GM21723 (cell line): ENCODE data around the gene OR6Q1.
"Not testable (repeated sequence)": the region's sequence is repeated elsewhere in the genome, so short reads cannot be mapped to it uniquely, and the experiment has no call there.

Source experiments
- ATAC-seq: cut with Tn5 transposase; IDR thresholded peaks from one replicate; pipeline ENCODE4 v1.9.1; 2021; ENCODE audit warnings: mild to moderate bottlenecking, moderate library complexity; ENCODE audit not compliant: unreplicated experiment

Gene OR6Q1

DNA sequence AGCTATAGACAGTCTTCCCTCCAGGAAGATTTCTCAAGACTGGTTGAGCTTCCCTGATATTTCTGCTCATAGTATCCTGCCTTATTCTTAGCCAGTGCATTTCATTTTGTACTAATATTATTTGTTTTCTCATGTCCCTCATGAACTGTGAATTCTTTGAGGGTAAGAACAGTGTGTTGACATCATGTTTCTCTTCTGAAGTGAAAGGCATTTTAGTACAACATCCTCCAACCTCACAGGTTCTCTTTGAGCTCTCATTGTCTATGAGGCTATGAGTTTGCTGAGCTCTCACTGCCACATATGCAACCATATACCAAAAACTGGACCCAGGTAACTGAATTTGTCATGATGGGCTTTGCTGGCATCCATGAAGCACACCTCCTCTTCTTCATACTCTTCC lies at the start of gene OR6Q1:
TSS of gene OR6Q1 (plus strand) at position 301 of the 400 bp plus-strand sequence. CDS start at position 301, 0 bp downstream.
- no peak for ATAC-seq

DNA sequence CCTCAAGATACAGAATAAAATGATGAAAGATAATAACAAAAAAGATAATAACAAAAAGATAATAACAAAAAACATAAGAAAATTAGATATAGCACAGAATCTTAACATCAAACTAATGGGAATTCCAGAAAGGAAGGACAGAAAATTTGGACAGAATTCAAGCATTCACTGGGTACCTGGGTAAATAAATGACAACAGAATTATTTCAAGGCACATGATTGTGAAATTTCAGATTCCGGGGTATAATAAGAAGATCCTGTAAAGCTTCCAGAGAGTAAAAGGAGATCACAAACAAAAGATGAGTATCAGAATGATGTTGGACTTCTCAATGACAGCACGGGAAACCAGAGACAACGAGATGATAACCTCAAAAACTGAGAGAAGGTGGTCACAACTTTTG lies 49.2 kb upstream of the OR6Q1 start:
- no peak for ATAC-seq

DNA sequence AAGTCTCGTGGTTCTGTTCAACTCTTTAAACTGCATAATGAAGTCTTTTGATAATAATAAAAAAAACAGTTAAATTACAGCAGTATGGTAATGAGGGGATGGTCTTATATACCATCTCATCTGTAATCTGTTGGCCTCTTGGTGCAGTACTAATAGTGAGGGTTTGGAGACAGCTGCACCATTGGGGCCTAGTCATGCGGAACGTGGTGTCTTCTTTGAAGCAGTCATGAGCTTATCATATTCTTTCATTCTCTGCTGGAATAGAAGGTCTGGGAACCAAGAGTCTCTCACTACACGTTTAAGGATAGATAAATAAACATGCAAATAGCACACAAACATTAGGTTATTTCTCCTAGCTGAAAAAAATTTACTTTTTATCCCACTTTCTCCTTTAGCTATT lies 48.0 kb upstream of the OR6Q1 start:
- no peak for ATAC-seq

DNA sequence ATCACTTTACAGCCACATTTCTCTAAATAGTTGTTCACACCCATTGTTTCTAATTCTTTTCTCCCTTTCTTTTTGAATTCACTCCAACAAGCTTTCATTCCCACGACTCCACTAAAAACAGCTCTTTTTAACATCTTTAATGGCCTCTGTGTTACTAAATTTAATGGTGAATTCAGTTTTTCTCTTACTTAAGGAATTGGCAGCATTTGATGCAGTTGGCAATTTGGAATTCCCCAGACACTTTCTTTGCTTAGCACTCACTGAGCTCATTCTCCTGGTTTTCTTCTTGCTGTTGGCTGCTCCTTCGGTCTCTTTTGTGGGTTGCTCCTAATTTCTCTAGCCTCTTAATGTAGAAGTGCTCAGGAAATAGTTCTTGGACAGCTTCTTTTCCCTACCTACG lies 47.6 kb upstream of the OR6Q1 start:
- no peak for ATAC-seq

DNA sequence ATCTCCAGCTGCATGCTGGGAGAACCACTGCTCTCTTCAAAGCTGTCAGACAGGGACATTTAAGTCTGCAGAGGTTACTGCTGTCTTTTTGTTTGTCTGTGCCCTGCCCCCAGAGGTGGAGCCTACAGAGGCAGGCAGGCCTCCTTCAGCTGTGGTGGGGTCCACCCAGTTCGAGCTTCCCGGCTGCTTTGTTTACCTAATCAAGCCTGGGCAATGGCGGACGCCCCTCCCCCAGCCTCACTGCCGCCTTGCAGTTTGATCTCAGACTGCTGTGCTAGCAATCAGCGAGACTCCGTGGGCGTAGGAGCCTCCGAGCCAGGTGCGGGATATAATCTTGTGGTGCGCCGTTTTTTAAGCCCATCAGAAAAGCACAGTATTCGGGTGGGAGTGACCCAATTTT lies 31.2 kb upstream of the OR6Q1 start:
- not testable (repeated sequence) for ATAC-seq

GRCh38 chr11:58000021-58000420 lies 30.7 kb upstream of the OR6Q1 start:
- not testable (repeated sequence) for ATAC-seq

DNA sequence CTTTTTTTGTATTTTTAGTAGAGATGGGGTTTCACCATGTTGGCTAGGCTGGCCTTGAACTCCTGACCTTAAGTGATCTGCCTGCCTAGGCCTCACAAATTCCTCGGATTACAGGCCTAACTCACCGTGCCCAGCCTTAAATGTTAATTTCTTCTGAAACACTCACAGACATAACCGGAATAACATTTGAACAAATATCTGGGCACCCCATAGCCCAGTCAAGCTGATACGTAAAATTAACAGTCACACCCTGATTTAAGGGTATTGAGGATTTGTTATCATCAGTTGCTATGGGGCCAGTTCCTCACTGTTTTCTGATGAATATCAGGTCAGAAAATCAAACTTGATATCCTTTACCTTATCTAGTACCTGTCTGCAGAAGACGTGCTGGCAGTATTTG lies 30.1 kb upstream of the OR6Q1 start:
- no peak for ATAC-seq

DNA sequence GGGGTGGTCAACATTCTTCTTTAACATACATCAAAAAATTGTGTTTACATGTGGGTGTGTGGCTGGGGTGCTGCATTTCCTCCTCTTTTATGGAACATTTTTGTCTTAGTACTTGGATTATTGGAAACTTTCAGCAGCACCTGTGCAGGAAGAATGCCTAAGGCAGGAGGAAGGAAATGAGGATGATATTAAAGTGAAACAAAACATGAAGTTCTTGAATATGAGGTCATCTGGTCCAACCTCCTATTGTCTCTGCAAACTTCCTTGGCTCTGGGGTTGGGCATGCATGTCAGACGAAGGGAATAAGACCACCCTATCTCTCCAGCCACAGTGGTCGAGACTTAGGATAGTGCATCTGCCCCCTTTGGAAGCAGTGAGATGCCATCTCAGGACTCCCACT lies 27.7 kb upstream of the OR6Q1 start:
- ATAC-seq, result no peak

DNA sequence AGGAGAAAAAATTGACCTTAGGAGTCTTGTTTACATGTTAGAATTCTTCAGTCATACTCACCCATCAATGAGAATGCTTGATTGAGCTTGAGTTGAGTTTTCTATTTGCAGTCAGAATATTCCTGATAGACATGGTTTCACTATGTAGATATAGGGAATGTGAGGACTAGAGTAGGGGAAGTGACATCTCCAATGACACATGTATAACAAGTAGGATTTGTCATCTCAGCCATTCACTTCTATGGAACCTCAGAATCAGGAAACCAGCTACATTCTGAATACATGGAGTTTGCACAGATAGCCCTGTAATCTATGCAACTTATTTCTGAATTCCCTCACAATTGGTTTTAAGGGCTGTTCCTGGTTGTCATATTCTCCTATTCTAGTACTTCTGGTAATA lies 27.2 kb upstream of the OR6Q1 start:
- no peak for ATAC-seq

GRCh38 chr11:58004664-58005063 lies 26.1 kb upstream of the OR6Q1 start:
- ATAC-seq, result no peak

DNA sequence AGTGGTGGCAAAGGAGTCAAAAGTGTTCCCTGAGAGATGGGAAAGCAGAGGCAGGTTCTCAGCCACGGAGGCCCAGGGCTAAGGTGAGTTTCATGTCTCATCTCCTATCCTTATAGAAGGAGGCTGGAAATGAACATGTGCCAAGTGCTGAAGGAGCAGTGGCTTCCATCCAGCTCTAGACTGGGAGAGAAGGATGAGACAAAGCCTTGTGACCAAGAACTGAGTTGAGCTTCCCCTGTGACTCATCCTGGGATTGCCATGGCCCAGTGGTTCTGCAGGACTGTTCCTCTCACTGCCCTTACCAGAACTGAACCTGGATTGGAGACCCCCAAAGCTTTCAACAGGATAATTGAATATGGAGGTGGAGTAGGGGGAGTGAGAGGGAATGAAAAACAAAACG lies 23.8 kb upstream of the OR6Q1 start:
- no peak for ATAC-seq

DNA sequence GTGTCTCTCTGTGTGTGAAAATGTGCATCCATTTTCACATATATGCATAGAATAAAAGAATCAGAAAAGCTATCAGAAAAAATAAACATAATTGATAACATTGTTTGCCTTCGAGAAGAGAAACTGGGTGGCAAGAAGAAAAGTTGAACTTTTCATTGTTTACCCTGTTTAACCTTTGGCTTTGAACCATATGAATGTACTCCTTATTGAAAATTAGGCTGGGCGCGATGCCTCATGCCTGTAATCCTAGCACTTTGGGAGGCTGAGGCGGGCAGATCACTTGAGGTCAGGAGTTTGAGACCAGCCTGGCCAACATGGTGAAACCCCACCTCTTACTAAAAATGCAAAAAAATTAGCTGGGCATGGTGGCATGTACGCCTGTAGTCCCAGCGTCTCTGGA lies 19.0 kb upstream of the OR6Q1 start:
- no peak for ATAC-seq

GRCh38 chr11:58023435-58023931 lies 7.3 kb upstream of the OR6Q1 start, which contains the start of gene OR9Q1:
OR9Q1 (plus strand) TSS chr11:58023881; CDS start chr11:58179445, 155,564 bp downstream.
- no peak for ATAC-seq

GRCh38 chr11:58024601-58025091 lies 6.1 kb upstream of the OR6Q1 start:
- ATAC-seq, result no peak

DNA sequence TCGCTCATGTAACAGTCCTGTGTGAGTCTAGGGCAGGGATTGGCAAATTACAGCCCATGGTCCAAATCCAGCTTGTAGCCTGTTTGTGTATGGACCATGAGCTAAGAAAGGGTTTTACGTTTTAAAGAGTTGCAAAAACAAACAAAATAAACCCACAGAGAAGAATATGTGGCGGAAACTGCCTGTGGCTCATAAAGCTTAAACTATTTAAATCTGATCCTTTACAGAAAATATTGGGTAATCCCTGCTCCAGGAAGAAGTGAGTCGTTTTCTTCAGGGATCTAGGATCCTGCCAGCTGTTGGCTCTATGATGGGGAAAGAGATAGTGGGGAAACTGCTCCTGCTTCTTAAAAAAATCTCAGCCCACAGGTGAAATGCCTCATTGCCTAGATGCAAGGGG lies 3.4 kb upstream of the OR6Q1 start:
- no peak for ATAC-seq

GRCh38 chr11:58028687-58029411 lies 1.9 kb upstream of the OR6Q1 start:
- ATAC-seq, result no peak

DNA sequence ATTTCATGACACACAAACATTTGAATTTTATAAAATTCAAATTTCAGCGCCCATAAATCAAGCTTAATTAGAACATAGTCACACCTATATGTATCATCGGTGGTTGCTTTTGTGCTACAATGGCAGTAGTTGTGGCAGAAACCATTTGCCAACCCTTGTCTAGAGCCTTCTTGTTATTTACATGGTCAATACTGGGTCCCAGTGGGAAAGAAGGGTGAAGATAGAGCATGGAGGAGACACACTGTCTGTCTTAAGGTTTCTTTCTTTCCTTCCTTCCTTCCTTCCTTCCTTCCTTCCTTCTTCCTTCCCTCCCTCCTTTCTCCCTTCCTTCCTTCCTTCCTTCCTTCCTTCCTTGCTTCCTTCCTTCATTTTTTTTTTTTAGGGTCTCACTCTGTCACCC lies 3.7 kb downstream of the OR6Q1 start:
- ATAC-seq, result no peak

- no peak for ATAC-seq
Measured at GRCh38 chr11:58039589-58039988, 8.8 kb downstream of the OR6Q1 start.

DNA sequence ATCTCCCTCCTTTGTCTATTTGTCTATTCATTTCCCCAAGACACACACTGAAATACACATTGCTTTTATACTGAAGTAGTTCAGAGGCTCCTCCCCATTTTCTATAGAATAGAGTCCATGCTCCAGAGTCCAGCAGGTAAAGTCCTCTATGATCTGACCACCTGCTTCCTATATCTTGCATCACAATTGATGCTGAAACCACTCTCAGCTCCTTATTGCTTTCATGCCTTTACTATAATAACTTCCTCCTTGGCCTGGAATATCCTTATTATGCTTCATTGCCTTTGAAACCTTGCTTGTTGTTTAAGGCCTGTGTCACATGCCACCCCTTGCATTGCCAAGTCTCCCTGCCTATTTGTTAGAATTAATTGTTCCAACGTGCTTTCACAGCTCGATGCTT lies 12.6 kb downstream of the OR6Q1 start:
- no peak for ATAC-seq

- no peak for ATAC-seq
Measured at GRCh38 chr11:58046231-58046630, 15.5 kb downstream of the OR6Q1 start.

DNA sequence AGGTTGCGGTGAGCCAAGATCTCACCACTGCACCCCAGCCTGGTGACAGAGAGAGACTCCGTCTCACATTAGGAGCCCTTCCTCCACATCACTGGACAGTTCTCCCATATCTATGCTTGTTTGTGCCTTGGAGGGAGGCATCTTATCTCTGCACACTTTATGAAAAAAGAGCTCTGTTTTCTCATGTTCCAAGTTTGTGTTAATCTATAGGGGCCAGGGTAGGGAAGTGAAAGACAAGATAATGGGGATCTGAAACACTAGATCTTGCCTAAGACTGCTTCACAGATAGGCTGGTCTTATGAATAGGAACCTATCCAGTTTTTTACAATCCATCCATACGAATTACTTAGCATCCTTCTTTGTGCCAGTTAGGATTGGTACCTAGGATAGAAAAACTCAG lies 17.1 kb downstream of the OR6Q1 start:
- ATAC-seq, result no peak

DNA sequence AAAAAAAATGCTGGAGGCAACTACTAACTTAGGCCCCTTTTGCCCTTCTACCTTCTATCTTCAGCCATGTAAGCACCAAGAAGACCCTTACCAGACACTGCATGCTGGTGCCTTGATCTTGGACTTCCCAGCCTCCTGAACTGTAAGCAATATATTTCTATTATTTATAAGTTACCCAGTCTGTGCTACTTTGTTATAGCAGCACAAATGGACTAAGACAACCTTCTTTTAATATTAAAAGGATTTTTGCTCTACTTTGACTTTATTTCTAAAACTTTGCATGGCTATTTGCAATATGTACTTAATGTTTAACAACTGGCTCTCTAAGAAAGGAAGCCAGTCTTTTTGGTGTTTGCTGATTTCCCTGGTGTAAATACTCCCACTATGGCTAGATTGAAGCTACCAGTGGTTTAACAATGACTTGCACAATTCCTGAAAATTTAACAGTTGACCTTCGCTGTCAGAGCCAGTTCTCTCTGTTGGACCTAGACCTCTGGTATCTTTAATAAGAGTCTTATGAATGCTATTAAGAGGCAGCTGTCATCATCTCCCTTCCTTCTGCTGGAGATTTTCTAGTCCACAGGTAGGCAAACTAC lies 25.2 kb downstream of the OR6Q1 start:
- ATAC-seq, result no peak
